ENCODE results near the gene ACY1. TPM values are rescaled to one million over a fixed set of nuclear protein-coding genes. Genes with fewer than 3 reads are reported as not detected.
A peak's percentile ranks its signal among the peaks of the same experiment; 100 is the strongest.

The ACY1 gene
- polyA plus RNA-seq, 1 donor (not counting 4 experiments of a cell fraction or from before 2014, with no cell fraction given) = 71.8 TPM

GRCh38 chr3:51983578-51984268 is 388 bp downstream of the ACY1 start:
- Histone ChIP-seq H3K9ac (ENCODE audit: control insufficient read depth, extremely low read depth, insufficient read depth, low read length) (peak overlapping the region; percentile 86), H3K9me3 (ENCODE audit: control insufficient read depth, low read depth, low read length) (no peaks in the 10 kb centered on the region), H3K27me3 (ENCODE audit: control insufficient read depth, extremely low read depth, insufficient read depth, low read length) (no peaks in the 10 kb centered on the region), H3K79me2 (ENCODE audit: control insufficient read depth, insufficient read depth, low read length) (peaks cover 4% of the 10 kb centered on the region), H3K4me2 (ENCODE audit: control insufficient read depth, extremely low read depth, insufficient read depth, low read depth, low read length) (peak overlapping the region; percentile 88), H2AFZ (ENCODE audit: control insufficient read depth, low read length) (peak overlapping the region; percentile 60), H3K4me1 (ENCODE audit: control insufficient read depth, extremely low read depth, insufficient read depth, low read length) (peaks cover 14% of the 10 kb centered on the region), H3K9me1 (ENCODE audit: control insufficient read depth, extremely low read depth, insufficient read depth, low read length) (no peaks in the 10 kb centered on the region), H3K36me3 (ENCODE audit: control insufficient read depth in 2 of 2, extremely low read depth in 1 of 2, insufficient read depth in 2 of 2, low read length in 2 of 2) (peaks cover 0 to 2% of the 10 kb centered on the region in 2 experiments), H4K20me1 (ENCODE audit: control insufficient read depth, extremely low read depth, insufficient read depth, low read length) (no peaks in the 10 kb centered on the region), H3K27ac (ENCODE audit: control insufficient read depth, insufficient read depth, low read length) (peak overlapping the region; percentile 68), H3K4me3 (ENCODE audit: control insufficient read depth in 2 of 3, extremely low read depth in 1 of 3, insufficient read depth in 2 of 3, low read depth in 1 of 3, low read length in 3 of 3) (peak overlapping the region; percentile 48 to 77 (median 77))
- dilution Hi-C loops (cut with MboI; ENCODE audit: extremely low pct_ligation_motif_present, low sequenced_read_pairs) = no loop called here
- DNase-seq (ENCODE audit: low read depth, low spot score) (no peak), FAIRE-seq (no peak)
- no peak for TF ChIP-seq EZH2 (IDR thresholded peaks at IDR 0.05; ENCODE audit: low read length)
- TF ChIP-seq, protein P1, sequence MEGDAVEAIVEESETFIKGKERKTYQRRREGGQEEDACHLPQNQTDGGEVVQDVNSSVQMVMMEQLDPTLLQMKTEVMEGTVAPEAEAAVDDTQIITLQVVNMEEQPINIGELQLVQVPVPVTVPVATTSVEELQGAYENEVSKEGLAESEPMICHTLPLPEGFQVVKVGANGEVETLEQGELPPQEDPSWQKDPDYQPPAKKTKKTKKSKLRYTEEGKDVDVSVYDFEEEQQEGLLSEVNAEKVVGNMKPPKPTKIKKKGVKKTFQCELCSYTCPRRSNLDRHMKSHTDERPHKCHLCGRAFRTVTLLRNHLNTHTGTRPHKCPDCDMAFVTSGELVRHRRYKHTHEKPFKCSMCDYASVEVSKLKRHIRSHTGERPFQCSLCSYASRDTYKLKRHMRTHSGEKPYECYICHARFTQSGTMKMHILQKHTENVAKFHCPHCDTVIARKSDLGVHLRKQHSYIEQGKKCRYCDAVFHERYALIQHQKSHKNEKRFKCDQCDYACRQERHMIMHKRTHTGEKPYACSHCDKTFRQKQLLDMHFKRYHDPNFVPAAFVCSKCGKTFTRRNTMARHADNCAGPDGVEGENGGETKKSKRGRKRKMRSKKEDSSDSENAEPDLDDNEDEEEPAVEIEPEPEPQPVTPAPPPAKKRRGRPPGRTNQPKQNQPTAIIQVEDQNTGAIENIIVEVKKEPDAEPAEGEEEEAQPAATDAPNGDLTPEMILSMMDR (optimal IDR thresholded peaks at IDR 0.05 in 1 of 3, IDR thresholded peaks at IDR 0.05 in 1 of 3, conservative IDR thresholded peaks at IDR 0.05 in 1 of 3; ENCODE audit: extremely low read depth in 1 of 3, insufficient read depth in 2 of 3, low read length in 3 of 3) = no peak

DNA sequence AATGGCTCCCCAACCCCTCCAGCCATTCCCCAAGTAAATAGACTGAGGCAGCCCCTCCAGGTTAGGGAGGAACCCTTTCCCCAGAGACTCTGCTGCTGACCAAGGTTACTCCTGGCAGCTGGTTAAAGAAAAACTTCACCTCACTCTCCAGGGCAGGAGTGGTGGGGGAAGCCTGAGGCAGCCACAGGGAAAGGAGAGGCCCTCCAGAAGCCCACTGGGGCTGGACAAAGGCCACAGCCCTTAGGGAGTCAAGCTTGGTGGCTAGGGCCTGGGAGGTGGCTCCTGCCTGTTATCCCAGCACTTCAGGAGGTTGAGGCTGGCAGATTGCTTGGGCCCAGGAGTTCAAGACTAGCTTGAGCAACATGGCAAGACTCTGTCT is 923 bp downstream of the ACY1 start:
- Histone ChIP-seq H3K4me3 (ENCODE audit: control insufficient read depth in 2 of 3, extremely low read depth in 1 of 3, insufficient read depth in 2 of 3, low read depth in 1 of 3, low read length in 3 of 3) (peak overlapping the region in 2 of 3 experiments; percentile 48 to 77), H2AFZ (ENCODE audit: control insufficient read depth, low read length) (no peak overlapping the region), H4K20me1 (ENCODE audit: control insufficient read depth, extremely low read depth, insufficient read depth, low read length) (no peaks in the 10 kb centered on the region), H3K9me1 (ENCODE audit: control insufficient read depth, extremely low read depth, insufficient read depth, low read length) (no peaks in the 10 kb centered on the region), H3K27ac (ENCODE audit: control insufficient read depth, insufficient read depth, low read length) (no peak overlapping the region), H3K9me3 (ENCODE audit: control insufficient read depth, low read depth, low read length) (no peaks in the 10 kb centered on the region), H3K4me2 (ENCODE audit: control insufficient read depth, extremely low read depth, insufficient read depth, low read depth, low read length) (peak overlapping the region; percentile 88), H3K36me3 (ENCODE audit: control insufficient read depth in 2 of 2, extremely low read depth in 1 of 2, insufficient read depth in 2 of 2, low read length in 2 of 2) (peaks cover 1 to 2% of the 10 kb centered on the region in 2 experiments), H3K9ac (ENCODE audit: control insufficient read depth, extremely low read depth, insufficient read depth, low read length) (peak overlapping the region; percentile 86), H3K4me1 (ENCODE audit: control insufficient read depth, extremely low read depth, insufficient read depth, low read length) (peaks cover 14% of the 10 kb centered on the region), H3K27me3 (ENCODE audit: control insufficient read depth, extremely low read depth, insufficient read depth, low read length) (no peaks in the 10 kb centered on the region), H3K79me2 (ENCODE audit: control insufficient read depth, insufficient read depth, low read length) (peaks cover 4% of the 10 kb centered on the region)
- DNase-seq (ENCODE audit: low read depth, low spot score) = no peak
- TF ChIP-seq EZH2 (IDR thresholded peaks at IDR 0.05; ENCODE audit: low read length) = no peak
- TF ChIP-seq, protein P1 (optimal IDR thresholded peaks at IDR 0.05 in 1 of 3, IDR thresholded peaks at IDR 0.05 in 1 of 3, conservative IDR thresholded peaks at IDR 0.05 in 1 of 3; ENCODE audit: extremely low read depth in 1 of 3, insufficient read depth in 2 of 3, low read length in 3 of 3) = no peak
- FAIRE-seq = no peak
- dilution Hi-C loops (cut with MboI; ENCODE audit: extremely low pct_ligation_motif_present, low sequenced_read_pairs) = no loop called here
